GM18505 (cell line): ENCODE measurements around the gene INPP4B.

Source experiments
- ATAC-seq: cut with Tn5 transposase; IDR thresholded peaks from one replicate; pipeline ENCODE4 v1.9.1; 2021; ENCODE audit not compliant: unreplicated experiment
- POLR2A ChIP-seq: IDR thresholded peaks from 4 replicates; pipeline ENCODE4 v1.6.1; 2011; ENCODE audit warnings: borderline replicate concordance; ENCODE audit not compliant: insufficient read depth, insufficient read length; ENCODE audit errors: extremely low read depth

INPP4B gene

GRCh38 chr4:142846729-142847596 lies 862 bp upstream of the INPP4B start:
- ATAC-seq: no peak
- no peak for TF ChIP-seq POLR2A

- no peak for ATAC-seq
- TF ChIP-seq POLR2A: no peak
Observed at GRCh38 chr4:142845293-142846107, 601 bp downstream of the INPP4B start.

DNA sequence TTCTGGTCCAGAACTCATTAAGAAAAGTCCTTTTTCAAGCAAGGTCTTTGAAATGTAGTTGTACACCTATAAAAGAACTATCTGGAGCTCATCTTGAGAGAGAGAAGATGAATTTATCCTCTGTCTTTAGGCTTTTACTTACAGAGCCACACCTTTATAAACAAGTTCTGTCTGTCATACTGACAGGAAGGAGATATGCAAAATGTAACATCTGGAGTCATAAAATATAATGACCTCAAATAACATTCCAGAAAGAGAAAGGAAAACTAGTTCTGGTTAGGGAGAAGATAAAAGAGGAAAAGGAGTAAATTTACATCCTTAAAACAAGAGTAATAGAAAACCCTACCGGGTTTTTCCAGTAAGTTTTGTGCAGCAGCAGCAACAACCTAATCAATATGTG lies 1.3 kb downstream of the INPP4B start:
- ATAC-seq: no peak
- no peak for TF ChIP-seq POLR2A

DNA sequence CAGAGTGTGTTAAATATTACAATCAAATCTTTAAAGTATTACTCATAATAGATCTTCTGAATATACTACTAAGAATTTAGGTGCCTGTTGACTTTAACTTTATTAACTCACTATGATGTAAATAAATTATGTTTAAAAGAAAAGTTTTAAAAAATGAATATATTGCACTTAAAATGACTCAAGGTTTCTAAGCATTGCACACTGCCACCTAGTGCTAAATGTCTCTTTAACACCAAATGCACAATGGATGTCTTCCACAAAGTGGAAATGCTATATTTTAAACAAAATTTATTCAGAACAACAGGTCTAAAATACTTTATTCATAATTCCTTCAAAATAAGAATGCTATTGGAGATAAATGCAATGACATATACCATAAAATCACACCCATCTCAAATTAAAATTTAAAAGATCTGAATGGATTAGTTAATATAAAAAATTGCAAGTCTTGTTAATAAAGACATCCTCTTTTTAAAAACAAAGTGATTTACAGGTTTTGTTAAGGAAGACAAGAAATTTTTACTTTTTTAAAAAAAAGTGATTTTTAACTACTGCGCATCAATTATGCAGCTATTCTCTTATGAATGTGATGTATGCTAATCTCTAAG lies 5.5 kb downstream of the INPP4B start:
- no peak for TF ChIP-seq POLR2A
- no peak for ATAC-seq

GRCh38 chr4:142838778-142839177 lies 7.3 kb downstream of the INPP4B start:
- TF ChIP-seq POLR2A: no peak
- no peak for ATAC-seq

DNA sequence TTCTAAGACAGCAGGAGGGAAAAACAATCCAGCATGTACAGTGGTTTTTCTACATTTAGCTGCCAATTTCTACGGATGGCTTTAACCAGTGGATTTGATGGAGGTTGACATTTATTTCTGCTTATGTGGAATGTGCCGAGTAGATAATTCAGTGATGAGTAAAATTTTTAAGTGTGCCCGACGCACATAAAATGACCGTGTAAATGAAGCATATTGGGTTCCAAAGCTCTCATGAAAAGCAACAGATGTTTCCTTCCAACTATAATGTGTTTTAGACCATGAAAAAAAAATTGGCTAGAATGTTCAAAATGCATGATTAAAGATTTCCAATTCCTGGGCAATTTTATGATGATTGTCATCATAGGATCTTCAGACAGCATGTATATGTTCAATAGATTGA lies 14.1 kb downstream of the INPP4B start:
- no peak for TF ChIP-seq POLR2A
- ATAC-seq: no peak

DNA sequence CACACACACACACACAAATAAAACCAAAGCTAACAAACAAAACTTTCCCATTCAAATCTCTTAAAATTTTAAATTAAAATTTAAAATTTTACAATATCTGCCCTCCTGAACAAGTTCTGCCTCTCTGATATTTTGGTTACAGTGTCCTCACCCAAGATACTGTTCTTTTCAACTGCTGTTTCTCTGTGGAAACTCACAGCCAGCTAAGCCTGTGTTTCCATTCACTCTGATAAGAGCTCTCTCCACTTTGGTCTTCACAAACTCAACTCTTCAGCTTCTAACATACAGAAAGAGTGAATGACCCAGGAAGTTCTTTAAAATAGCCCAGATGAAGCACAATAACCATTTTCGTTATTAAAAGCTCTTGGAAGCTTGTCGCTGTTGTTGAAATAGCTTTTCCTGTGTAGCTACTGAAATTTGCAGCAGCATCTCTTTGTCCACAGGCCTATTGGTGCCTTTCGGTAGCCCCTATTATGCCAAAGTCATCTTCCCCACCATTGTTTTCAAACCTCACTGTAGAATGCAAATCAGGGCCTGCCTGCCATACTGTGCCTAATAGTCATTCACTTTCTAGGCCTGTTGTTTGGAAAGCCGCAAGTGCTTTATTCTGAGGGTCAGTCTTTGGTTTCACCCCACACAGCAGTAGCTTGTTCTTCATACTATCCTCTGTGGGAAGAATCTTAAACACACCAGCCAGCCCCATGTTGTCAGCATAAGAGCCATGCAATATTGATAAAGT lies 19.4 kb downstream of the INPP4B start:
- no peak for TF ChIP-seq POLR2A
- ATAC-seq: no peak

- TF ChIP-seq POLR2A: no peak
Observed at GRCh38 chr4:142824368-142824767, 21.7 kb downstream of the INPP4B start.

GRCh38 chr4:142823796-142824195 lies 22.3 kb downstream of the INPP4B start:
- no peak for TF ChIP-seq POLR2A
- ATAC-seq: no peak

More at GRCh38 chr4:142824368-142824767, 21.7 kb downstream of the INPP4B start:
- ATAC-seq: no peak

GRCh38 chr4:142818476-142818875 lies 27.6 kb downstream of the INPP4B start:
- no peak for ATAC-seq
- TF ChIP-seq POLR2A: no peak

- no peak for ATAC-seq
Observed at GRCh38 chr4:142818031-142818430, 28.1 kb downstream of the INPP4B start.

DNA sequence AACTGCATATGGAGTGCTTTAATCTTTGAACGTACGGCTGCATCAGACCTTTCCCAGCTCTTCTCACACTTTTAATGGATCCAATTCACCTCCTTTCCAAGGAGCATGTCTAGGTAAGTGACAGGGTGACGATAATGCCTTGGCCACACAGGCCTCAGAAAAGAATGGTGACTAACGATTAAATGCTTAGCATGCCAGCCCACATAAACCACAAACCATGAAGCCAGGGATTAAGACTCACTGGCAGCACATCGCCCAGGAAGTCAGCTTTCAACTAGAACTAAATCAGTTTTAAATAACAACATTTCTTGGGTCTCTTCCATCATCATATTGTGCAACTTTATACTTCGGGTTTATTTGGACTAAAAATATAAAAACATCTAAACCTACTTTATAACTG lies 28.7 kb downstream of the INPP4B start:
- TF ChIP-seq POLR2A: no peak
- no peak for ATAC-seq

More at GRCh38 chr4:142818031-142818430, 28.1 kb downstream of the INPP4B start:
- TF ChIP-seq POLR2A: no peak

DNA sequence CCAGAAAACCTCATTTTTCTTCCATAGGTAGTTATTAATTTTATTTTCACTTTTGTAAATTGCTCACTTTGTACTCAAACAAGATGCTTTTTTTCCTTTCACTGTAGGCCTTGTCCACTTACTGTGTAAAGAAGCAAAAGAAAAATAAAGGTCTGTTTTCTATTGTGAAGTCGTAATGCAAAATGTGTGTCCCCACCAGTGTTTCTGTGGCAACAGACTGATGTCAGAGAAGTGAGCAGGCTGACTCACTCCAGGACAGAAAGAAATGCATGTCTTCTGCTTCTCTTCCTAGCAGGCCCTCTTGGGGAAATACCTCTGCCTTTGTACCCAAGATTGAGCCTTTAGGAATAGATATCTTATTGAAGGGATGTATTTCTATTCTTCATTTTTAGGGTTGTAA lies 30.3 kb downstream of the INPP4B start:
- no peak for TF ChIP-seq POLR2A
- ATAC-seq: no peak
